ENCODE data around the gene P2RX7. TPM values are rescaled to one million over a fixed set of nuclear protein-coding genes. Genes with fewer than 3 reads are reported as not detected.
"Not testable (repeated sequence)": the region's sequence is repeated elsewhere in the genome, so short reads cannot be mapped to it uniquely, and the experiment has no call there.

Gene P2RX7
- total and polyA plus RNA-seq, 2 experiments from 2014 or later = 0.90 to 1.7 TPM

DNA sequence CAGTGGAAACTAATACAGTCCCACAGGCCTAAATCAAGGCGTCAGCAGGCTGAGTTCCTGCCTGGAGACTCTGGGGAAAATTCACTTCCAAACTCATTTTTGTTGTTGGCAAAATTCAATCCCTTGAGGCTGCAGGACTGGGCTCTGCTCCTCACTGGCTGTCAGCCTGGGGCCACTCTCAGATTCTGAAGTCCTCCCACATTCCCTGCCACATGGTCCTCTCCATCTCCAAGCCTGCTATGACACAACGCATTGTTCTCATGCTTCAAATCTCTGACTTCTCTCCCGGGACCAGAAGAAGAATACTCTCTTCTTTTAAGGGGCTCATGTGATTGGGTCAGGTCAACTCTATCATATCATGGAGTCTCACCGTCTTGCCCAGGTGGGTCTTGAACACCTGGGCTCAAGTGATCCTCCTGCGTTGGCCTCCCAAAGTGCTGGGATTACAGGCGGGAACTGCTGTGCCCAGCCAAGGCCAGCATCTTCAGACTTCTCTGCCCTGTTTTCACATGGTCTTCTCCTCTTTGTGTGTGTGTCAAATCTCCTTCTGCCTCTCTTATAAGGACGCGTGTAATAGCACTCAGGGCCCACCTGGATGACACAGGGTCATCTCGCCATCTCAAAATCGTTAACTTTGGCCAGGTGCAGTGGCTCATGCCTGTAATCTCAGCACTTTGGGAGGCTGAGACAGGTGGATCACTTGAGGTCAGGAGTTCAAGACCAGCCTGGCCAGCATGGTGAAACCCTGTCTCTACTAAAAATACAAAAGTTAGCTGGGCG is 9.7 kb downstream of the P2RX7 start:
- H4K20me1 ChIP-seq (ENCODE audit: insufficient read depth, poor library complexity, severe bottlenecking) = no peaks in the 10 kb centered on the region
- H3K9me3 ChIP-seq (ENCODE audit: low read depth) = no peaks in the 10 kb centered on the region
- H3K4me2 ChIP-seq = no peak overlapping the region
- H3K27ac ChIP-seq = no peak overlapping the region
- H2AFZ ChIP-seq = no peak overlapping the region
- TF ChIP-seq EZH2phosphoT487 (IDR thresholded peaks at IDR 0.05; ENCODE audit: low read depth, severe bottlenecking, unreplicated experiment) (no peak), CTCF (IDR thresholded peaks at IDR 0.05; ENCODE audit: poor library complexity) (no peak), EZH2 (IDR thresholded peaks at IDR 0.05; ENCODE audit: borderline replicate concordance) (no peak)
- 95% methylated on average over 11 of the region's 11 CpGs for WGBS (ENCODE audit: low lambda C conversion rate, missing lambda C conversion rate)
- H3K4me3 ChIP-seq = no peak overlapping the region
- no peaks in the 10 kb centered on the region for H3K79me2 ChIP-seq
- no peaks in the 10 kb centered on the region for H3K4me1 ChIP-seq (ENCODE audit: insufficient read depth)
- no peaks in the 10 kb centered on the region for H3K9me2 ChIP-seq (replicated peaks; ENCODE audit: insufficient read depth)
- DNase-seq (ENCODE audit: low spot score) = no peak
- H3K36me3 ChIP-seq (replicated peaks; ENCODE audit: insufficient read depth, low read depth) = no peaks in the 10 kb centered on the region
- no peaks in the 10 kb centered on the region for H3K27me3 ChIP-seq

DNA sequence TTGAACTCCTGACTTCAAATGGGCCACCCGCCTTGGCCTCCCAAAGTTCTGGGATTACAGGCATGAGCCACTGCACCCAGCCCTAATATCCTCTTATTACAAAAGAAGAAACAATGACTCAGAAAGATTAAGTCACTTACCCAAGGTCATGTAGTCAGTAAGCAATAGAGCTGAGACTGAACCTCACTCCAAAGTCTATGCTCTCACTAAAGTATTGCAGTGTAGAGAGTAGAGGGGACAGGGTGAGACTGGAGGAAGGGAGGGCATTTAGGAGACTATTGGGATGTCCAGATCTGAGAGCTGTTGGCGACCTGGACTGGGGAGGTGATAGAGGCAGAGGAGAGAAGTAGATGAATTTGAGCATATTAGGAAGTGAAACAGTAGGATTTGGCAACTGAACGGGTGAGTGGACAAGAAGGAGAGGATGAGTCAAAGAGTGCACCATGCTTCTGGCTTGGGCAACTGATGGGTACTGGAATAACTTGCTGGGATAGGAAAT is 11.8 kb downstream of the P2RX7 start:
- Histone ChIP-seq H3K27ac (no peak overlapping the region), H3K79me2 (no peaks in the 10 kb centered on the region), H3K36me3 (replicated peaks; ENCODE audit: insufficient read depth, low read depth) (no peaks in the 10 kb centered on the region), H3K4me3 (no peak overlapping the region), H2AFZ (no peak overlapping the region), H3K9me3 (ENCODE audit: low read depth) (no peaks in the 10 kb centered on the region), H3K9me2 (replicated peaks; ENCODE audit: insufficient read depth) (no peaks in the 10 kb centered on the region), H3K27me3 (no peaks in the 10 kb centered on the region), H3K4me2 (no peak overlapping the region), H3K4me1 (ENCODE audit: insufficient read depth) (no peaks in the 10 kb centered on the region), H4K20me1 (ENCODE audit: insufficient read depth, poor library complexity, severe bottlenecking) (no peaks in the 10 kb centered on the region)
- no peak for TF ChIP-seq CTCF (IDR thresholded peaks at IDR 0.05; ENCODE audit: poor library complexity)
- TF ChIP-seq EZH2phosphoT487 (IDR thresholded peaks at IDR 0.05; ENCODE audit: low read depth, severe bottlenecking, unreplicated experiment) = no peak
- TF ChIP-seq EZH2 (IDR thresholded peaks at IDR 0.05; ENCODE audit: borderline replicate concordance) = no peak
- 90% methylated on average over 3 of the region's 3 CpGs for WGBS (ENCODE audit: low lambda C conversion rate, missing lambda C conversion rate)
- no peak for DNase-seq (ENCODE audit: low spot score)

GRCh38 chr12:121145221-121145620 is 12.5 kb downstream of the P2RX7 start:
- Histone ChIP-seq H3K27ac (no peak overlapping the region), H3K9me3 (ENCODE audit: low read depth) (no peaks in the 10 kb centered on the region), H3K79me2 (no peaks in the 10 kb centered on the region)

GRCh38 chr12:121149289-121149688 is 16.6 kb downstream of the P2RX7 start:
- H4K20me1 ChIP-seq (ENCODE audit: insufficient read depth, poor library complexity, severe bottlenecking); H3K27me3 ChIP-seq; H3K79me2 ChIP-seq; H3K36me3 ChIP-seq (replicated peaks; ENCODE audit: insufficient read depth, low read depth); DNase-seq (ENCODE audit: low spot score); H3K4me3 ChIP-seq; H3K27ac ChIP-seq; H3K4me1 ChIP-seq (ENCODE audit: insufficient read depth); H2AFZ ChIP-seq; H3K9me3 ChIP-seq (ENCODE audit: low read depth); H3K4me2 ChIP-seq; H3K9me2 ChIP-seq (replicated peaks; ENCODE audit: insufficient read depth): not testable (repeated sequence)
- 79% methylated on average over 3 of the region's 3 CpGs for WGBS (ENCODE audit: low lambda C conversion rate, missing lambda C conversion rate)

More at GRCh38 chr12:121145221-121145620, 12.5 kb downstream of the P2RX7 start:
- no peaks in the 10 kb centered on the region for H3K36me3 ChIP-seq (replicated peaks; ENCODE audit: insufficient read depth, low read depth)
- no peaks in the 10 kb centered on the region for H4K20me1 ChIP-seq (ENCODE audit: insufficient read depth, poor library complexity, severe bottlenecking)
- H3K27me3 ChIP-seq = no peaks in the 10 kb centered on the region
- no peaks in the 10 kb centered on the region for H3K9me2 ChIP-seq (replicated peaks; ENCODE audit: insufficient read depth)
- no peak overlapping the region for H3K4me3 ChIP-seq
- H3K4me2 ChIP-seq = no peak overlapping the region
- H2AFZ ChIP-seq = no peak overlapping the region
- WGBS (ENCODE audit: low lambda C conversion rate, missing lambda C conversion rate) = 85% methylated on average over 8 of the region's 8 CpGs
- TF ChIP-seq CTCF (IDR thresholded peaks at IDR 0.05; ENCODE audit: poor library complexity) = no peak
- no peak for TF ChIP-seq EZH2 (IDR thresholded peaks at IDR 0.05; ENCODE audit: borderline replicate concordance)
- TF ChIP-seq EZH2phosphoT487 (IDR thresholded peaks at IDR 0.05; ENCODE audit: low read depth, severe bottlenecking, unreplicated experiment) = no peak
- no peak for DNase-seq (ENCODE audit: low spot score)
- H3K4me1 ChIP-seq (ENCODE audit: insufficient read depth) = no peaks in the 10 kb centered on the region
